Calu3 (cell line): ENCODE results near the gene DOCK10. TPM values are rescaled to one million over a fixed set of nuclear protein-coding genes. Genes with fewer than 3 reads are reported as not detected.
A peak's percentile ranks its signal among the peaks of the same experiment; 100 is the strongest.

ENCODE experiments used
- BruUV-seq: library from RNA; stranded (reverse); fragments of 400-500 nt; replicated peaks from 2 replicates; lab custom pipeline; 2021; lab: Mats Ljungman, UMichigan
- CTCF ChIA-PET: fragments of 300-600 bp; sonication (Branson Sonifier 250); formaldehyde crosslinking; loops from one replicate; lab custom pipeline; 2022; ENCODE audit warnings: antibody characterized with exemption; lab: Charles Lee
- DNase-seq: peaks from one replicate; pipeline ENCODE4 v3.0.0; 2022
- H3K27ac Mint-ChIP-seq: one replicate; pipeline ENCODE4 v1.8.0; 2022; ENCODE audit warnings: mixed read lengths; ENCODE audit not compliant: unreplicated experiment
- H3K27me3 Mint-ChIP-seq: one replicate; pipeline ENCODE4 v1.8.0; 2022; ENCODE audit warnings: mixed read lengths; ENCODE audit not compliant: unreplicated experiment
- H3K36me3 Mint-ChIP-seq: one replicate; pipeline ENCODE4 v1.8.0; 2022; ENCODE audit warnings: mild to moderate bottlenecking, moderate library complexity, mixed read lengths; ENCODE audit not compliant: insufficient read depth, unreplicated experiment
- H3K4me1 Mint-ChIP-seq: one replicate; pipeline ENCODE4 v1.8.0; 2022; ENCODE audit warnings: mild to moderate bottlenecking, low read depth, mixed read lengths; ENCODE audit not compliant: unreplicated experiment
- H3K4me3 Mint-ChIP-seq: one replicate; pipeline ENCODE4 v1.8.0; 2022; ENCODE audit warnings: mild to moderate bottlenecking, low read depth, moderate library complexity, mixed read lengths; ENCODE audit not compliant: unreplicated experiment
- H3K9me3 Mint-ChIP-seq: one replicate; pipeline ENCODE4 v1.8.0; 2022; ENCODE audit warnings: low read depth, mixed read lengths; ENCODE audit not compliant: unreplicated experiment
- CTCF ChIP-seq: fragments of 200-600 bp; IDR thresholded peaks from one replicate; pipeline ENCODE4 v1.8.0; 2022; ENCODE audit warnings: antibody characterized with exemption; ENCODE audit not compliant: unreplicated experiment
- intact Hi-C: fragments of 100-400 bp; cut with micrococcal nuclease; formaldehyde crosslinking; loops from one replicate; pipeline ENCODE4 v1.10.0; 2022; ENCODE audit not compliant: unreplicated experiment
- total RNA-seq: library from RNA; stranded (reverse); gene quantifications from 2 replicates; pipeline ENCODE4 v1.2.3, GENCODE V29; 2022

Gene DOCK10
- total RNA-seq, 1 experiment from 2014 or later = 11.9 TPM

- Mint-ChIP-seq H3K4me3 (no peak overlapping the region), H3K27me3 (no peaks in the 10 kb centered on the region), H3K36me3 (no peaks in the 10 kb centered on the region), H3K27ac (no peak overlapping the region), H3K4me1 (peaks cover 23% of the 10 kb centered on the region), H3K9me3 (no peaks in the 10 kb centered on the region)
- no TSS peak for BruUV-seq
- CTCF ChIA-PET = no interaction called here
- no peak for TF ChIP-seq CTCF
- DNase-seq = no peak
- intact Hi-C loops = no loop called here
These were observed 262.2 kb downstream of the DOCK10 start for GRCh38 chr2:224780106-224780505.

GRCh38 chr2:224778474-224778877, 263.8 kb downstream of the DOCK10 start:
- Mint-ChIP-seq H3K36me3 (no peaks in the 10 kb centered on the region), H3K4me3 (no peak overlapping the region), H3K9me3 (no peaks in the 10 kb centered on the region), H3K4me1 (peaks cover 23% of the 10 kb centered on the region), H3K27ac (no peak overlapping the region), H3K27me3 (no peaks in the 10 kb centered on the region)
- no TSS peak for BruUV-seq
- TF ChIP-seq CTCF = peak; percentile 48
- CTCF ChIA-PET = no interaction called here
- intact Hi-C loops = loop anchor here (1.0 to 2.0 kb wide), 3 partner anchors 128 to 421 kb away; no protein-coding TSS in a partner anchor
- DNase-seq = peak; percentile 67

- CTCF ChIA-PET = no interaction called here
- DNase-seq = no peak
- Mint-ChIP-seq H3K4me3 (no peak overlapping the region), H3K4me1 (peaks cover 23% of the 10 kb centered on the region), H3K36me3 (no peaks in the 10 kb centered on the region), H3K27me3 (no peaks in the 10 kb centered on the region), H3K27ac (no peak overlapping the region), H3K9me3 (no peaks in the 10 kb centered on the region)
- BruUV-seq = no TSS peak
- intact Hi-C loops = no loop called here
- no peak for TF ChIP-seq CTCF
These were observed 264.7 kb downstream of the DOCK10 start for GRCh38 chr2:224777559-224777930.

- Mint-ChIP-seq H3K4me3 (no peak overlapping the region), H3K36me3 (no peaks in the 10 kb centered on the region), H3K27ac (no peak overlapping the region), H3K9me3 (no peaks in the 10 kb centered on the region), H3K4me1 (peaks cover 23% of the 10 kb centered on the region), H3K27me3 (no peaks in the 10 kb centered on the region)
- no TSS peak for BruUV-seq
- TF ChIP-seq CTCF = no peak
- CTCF ChIA-PET = interaction anchor here (1.0 to 1.3 kb wide), 2 partner anchors 12 to 191 kb away, joined by 3 to 7 read pairs; no protein-coding TSS in a partner anchor
- intact Hi-C loops = no loop called here
- DNase-seq = no peak
These were observed 265.3 kb downstream of the DOCK10 start for GRCh38 chr2:224776795-224777558.
